LNCAP (cell line): ENCODE measurements around the gene ATRN.

Experiments
- CTCF ChIP-seq: fragments of 450-650 bp; IDR thresholded peaks from 2 replicates; pipeline ENCODE4 v1.5.1; 2017; ENCODE audit warnings: mild to moderate bottlenecking

Gene ATRN

DNA sequence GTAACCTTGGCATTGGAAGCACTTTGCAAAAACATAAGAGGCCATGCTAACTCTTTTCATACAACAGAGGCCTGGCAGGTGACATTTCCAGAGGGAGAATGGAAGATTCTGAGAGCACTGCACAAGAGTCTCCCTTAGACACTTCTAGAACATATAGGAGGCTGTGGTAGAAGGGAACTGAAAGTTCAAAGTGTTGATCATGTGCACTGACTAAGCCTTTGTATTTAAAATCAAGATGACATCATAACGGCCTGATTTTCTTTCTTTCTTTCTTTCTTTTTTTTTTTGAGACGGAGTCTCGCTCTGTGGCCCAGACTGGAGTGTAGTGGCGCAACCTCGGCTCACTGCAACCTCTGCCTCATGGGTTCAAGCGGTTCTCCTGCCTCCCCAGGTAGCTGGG lies 36.6 kb upstream of the ATRN start:
- TF ChIP-seq CTCF = no peak

DNA sequence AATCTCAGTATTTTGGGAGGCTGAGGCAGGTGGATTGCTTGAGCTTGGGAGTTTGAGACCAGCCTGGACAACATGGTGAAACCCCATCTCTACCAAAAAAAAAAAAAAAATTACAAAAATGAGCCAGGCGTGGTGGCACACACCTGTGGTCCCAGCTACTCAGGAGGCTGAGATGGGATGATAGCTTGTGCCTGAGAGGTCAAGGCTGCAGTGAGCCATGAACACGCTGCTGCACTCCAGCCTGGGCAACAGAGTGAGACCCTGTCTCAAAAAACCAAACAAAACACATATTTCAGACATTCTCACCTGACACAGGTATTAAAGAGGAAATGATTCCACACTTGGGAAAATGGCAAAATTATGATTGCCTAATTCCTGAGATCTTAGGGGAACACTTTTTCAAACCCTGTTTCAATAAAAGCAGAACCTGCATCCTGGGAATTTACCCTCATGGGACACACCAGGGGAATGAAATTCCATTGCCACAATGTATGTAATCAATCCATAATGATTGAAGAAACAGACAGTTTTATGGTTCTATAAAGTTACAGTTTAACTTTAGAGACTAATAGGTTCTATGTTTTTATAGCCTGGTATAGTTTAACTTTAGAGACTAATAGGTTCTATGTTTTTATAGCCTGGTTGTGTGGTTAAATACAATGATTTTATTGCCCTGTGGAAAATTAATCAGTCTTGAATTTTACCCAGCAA lies 33.8 kb upstream of the ATRN start:
- no peak for TF ChIP-seq CTCF

DNA sequence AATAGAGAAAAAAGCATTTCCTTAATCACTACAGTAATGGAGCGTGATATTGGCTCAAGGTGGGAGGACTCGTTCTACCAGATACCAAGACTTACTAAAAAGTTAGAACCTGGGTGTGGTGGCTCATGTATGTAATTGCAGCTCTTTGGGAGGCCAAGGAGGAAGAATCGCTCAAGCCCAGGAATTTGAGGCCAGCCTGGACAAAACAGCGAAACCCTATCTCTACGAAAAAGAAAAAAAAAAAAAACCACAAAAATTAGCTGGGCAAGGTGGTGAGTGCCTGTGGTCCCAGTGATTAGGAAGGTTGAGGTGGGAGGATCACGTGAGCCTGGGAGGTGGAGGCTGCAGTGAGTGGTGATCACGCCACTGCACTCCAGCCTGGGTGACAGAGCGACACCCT lies 24.0 kb upstream of the ATRN start:
- TF ChIP-seq CTCF = no peak

- no peak for TF ChIP-seq CTCF
Measured at GRCh38 chr20:3447321-3447720, 23.5 kb upstream of the ATRN start.

- TF ChIP-seq CTCF = no peak
Measured at GRCh38 chr20:3449319-3449718, 21.5 kb upstream of the ATRN start.

GRCh38 chr20:3452136-3452535 lies 18.7 kb upstream of the ATRN start:
- TF ChIP-seq CTCF = no peak

GRCh38 chr20:3452690-3453089 lies 18.1 kb upstream of the ATRN start:
- no peak for TF ChIP-seq CTCF

- TF ChIP-seq CTCF = no peak
Measured at GRCh38 chr20:3454831-3455230, 16.0 kb upstream of the ATRN start.
